Nephron (organoid): ENCODE data around the gene ADGRD1.
"Not testable (repeated sequence)": the region's sequence is repeated elsewhere in the genome, so short reads cannot be mapped to it uniquely, and the experiment has no call there.

Experiments used
- H3K27ac Mint-ChIP-seq, 3 experiments: 2 replicates each; pipeline ENCODE4 v1.8.0; 2020; ENCODE audit warnings: mixed read lengths in 3 of 3, mild to moderate bottlenecking in 2 of 3, moderate library complexity in 1 of 3
- H3K27me3 Mint-ChIP-seq: 2 replicates; pipeline ENCODE4 v1.8.0; 2021; ENCODE audit warnings: low read depth, mild to moderate bottlenecking, moderate library complexity, mixed read lengths
- H3K36me3 Mint-ChIP-seq: 2 replicates; pipeline ENCODE4 v1.8.0; 2020; ENCODE audit warnings: low read depth, mixed read lengths
- H3K4me1 Mint-ChIP-seq: 2 replicates; pipeline ENCODE4 v1.8.0; 2020; ENCODE audit warnings: mixed read lengths
- H3K4me3 Mint-ChIP-seq, 3 experiments: 2 replicates each; pipeline ENCODE4 v1.8.0; 2020; ENCODE audit warnings: mild to moderate bottlenecking in 3 of 3, mixed read lengths in 3 of 3, moderate library complexity in 2 of 3
- H3K9me3 Mint-ChIP-seq: 2 replicates; pipeline ENCODE4 v1.8.0; 2020; ENCODE audit warnings: mixed read lengths
- TF ChIP-seq, protein P1 (sequence below), 3 experiments: fragments of 200-600 bp; sonication (generic); IDR thresholded peaks; one replicate each; pipeline ENCODE4 v1.5.0; 2021; ENCODE audit warnings: antibody characterized with exemption in 3 of 3; ENCODE audit not compliant: unreplicated experiment in 3 of 3

ADGRD1 gene

DNA sequence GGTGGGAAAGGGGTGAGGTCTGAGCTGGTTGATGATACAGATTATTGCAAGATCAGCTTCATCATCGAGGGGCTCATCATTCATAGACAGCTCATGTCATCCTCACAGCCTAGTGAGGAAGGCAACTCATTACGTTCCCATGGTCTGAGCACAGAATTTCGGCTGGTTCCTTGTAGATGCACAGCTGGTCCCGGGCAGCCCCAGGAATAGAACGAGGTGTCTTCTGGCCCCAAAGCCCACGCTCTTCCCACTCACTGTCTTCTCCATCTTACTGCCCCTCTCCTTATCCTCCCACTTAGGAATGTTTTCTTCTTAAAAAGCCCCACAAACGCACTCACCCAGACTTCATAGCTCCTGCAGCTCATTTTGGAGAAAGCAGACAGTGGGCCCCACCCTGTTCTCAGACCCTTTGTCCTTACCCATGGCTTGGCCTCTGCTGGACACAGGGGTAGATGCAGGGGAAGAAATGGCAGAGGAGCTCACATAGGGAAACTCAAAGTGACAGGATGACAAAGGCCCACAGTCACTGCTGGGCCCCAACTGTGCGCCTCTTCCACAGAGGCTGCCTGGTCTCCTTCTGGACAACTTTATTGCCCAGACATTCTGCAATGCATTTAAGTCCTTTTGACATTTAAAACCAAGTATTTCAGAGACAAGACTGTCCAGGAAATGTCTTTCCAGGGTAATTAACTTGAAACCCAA, 162.2 kb downstream of the ADGRD1 start:
- Mint-ChIP-seq H3K4me1 (peaks cover 42% of the 10 kb centered on the region), H3K27ac (peak overlapping the region in 2 of 3 experiments; percentile 13 to 52), H3K36me3 (no peaks in the 10 kb centered on the region), H3K9me3 (no peaks in the 10 kb centered on the region), H3K4me3 (no peak overlapping the region), H3K27me3 (peaks cover 18% of the 10 kb centered on the region)
- TF ChIP-seq, protein P1, sequence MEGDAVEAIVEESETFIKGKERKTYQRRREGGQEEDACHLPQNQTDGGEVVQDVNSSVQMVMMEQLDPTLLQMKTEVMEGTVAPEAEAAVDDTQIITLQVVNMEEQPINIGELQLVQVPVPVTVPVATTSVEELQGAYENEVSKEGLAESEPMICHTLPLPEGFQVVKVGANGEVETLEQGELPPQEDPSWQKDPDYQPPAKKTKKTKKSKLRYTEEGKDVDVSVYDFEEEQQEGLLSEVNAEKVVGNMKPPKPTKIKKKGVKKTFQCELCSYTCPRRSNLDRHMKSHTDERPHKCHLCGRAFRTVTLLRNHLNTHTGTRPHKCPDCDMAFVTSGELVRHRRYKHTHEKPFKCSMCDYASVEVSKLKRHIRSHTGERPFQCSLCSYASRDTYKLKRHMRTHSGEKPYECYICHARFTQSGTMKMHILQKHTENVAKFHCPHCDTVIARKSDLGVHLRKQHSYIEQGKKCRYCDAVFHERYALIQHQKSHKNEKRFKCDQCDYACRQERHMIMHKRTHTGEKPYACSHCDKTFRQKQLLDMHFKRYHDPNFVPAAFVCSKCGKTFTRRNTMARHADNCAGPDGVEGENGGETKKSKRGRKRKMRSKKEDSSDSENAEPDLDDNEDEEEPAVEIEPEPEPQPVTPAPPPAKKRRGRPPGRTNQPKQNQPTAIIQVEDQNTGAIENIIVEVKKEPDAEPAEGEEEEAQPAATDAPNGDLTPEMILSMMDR (IDR thresholded peaks at IDR 0.05; ENCODE audit: unreplicated experiment in 3 of 3), result no peak

DNA sequence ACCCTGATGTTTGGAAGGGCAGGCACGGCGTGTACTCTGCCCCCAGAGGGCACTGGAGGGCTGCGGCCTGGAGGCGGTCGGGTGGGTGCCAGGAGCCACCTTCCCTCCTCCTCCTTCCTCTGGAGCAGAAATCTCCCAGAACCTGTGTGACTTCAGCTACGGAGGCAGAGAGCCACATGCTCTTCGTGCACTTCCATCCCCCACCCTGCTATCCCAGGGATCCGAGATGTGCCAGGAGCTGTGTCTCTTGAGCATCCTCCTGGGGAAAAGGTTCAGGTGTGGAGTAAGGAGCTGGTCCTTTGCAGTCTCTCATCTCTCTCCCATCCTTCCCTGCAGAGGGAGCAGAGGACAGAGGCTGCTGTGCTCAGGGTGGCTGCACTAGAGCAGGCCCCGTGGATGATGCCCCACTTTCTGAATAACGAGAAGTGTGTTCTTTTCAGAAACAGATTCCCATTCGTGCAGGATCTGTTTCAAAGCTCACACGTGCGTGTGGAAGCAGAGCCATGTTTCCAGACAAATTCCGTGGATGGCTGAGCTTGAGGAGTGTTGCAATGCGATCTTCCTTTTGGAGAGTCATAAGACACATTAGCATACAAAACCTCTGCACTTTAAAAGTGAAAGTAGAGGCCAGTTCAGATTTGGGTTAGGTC, 162.9 kb downstream of the ADGRD1 start:
- no peaks in the 10 kb centered on the region for H3K36me3 Mint-ChIP-seq

DNA sequence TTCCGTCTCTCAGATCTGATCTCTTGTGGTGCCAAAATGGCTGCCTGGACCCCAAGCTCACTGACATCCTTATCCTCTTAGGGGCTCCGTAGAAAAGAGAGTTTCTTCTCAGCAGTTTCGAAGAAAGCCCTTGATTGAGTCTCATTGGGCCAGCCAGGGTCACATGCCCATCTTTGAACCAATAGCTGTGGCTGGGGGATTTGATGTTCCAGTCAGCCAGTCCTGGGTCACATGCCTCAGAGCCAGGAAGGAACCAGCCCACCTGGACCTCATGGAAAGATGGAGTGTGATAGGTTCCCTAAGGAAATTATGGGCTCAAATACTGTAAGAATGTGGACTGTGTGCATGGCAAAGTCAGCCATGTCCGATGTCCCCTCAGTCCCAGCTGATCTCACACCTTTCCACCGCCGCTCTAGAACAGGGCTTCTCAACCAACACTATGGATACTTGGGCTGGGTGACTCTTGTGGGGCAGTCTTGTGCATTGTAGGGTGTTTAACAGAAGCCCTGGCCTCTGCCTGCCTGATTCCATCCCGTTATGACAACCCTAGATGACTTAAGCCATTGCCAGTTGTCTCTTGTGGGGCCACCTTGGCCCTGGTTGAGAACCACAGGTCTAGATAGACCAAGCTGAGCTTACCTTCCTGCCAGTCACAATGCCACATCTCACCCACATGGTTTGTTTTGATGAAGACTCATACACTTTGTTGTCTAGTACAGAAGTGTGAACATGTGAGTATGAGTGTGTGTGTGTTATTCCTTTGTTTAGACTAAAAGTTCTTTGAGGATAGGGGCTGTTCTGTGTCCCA, 163.9 kb downstream of the ADGRD1 start:
- peak overlapping the region in 2 of 3 experiments; percentile 7 to 21 for H3K27ac Mint-ChIP-seq
- no peaks in the 10 kb centered on the region for H3K36me3 Mint-ChIP-seq
- peaks cover 18% of the 10 kb centered on the region for H3K27me3 Mint-ChIP-seq
- H3K9me3 Mint-ChIP-seq, result no peaks in the 10 kb centered on the region
- H3K4me1 Mint-ChIP-seq, result peaks cover 39% of the 10 kb centered on the region
- TF ChIP-seq, protein P1 (IDR thresholded peaks at IDR 0.05; ENCODE audit: unreplicated experiment in 3 of 3), result no peak
- no peak overlapping the region for H3K4me3 Mint-ChIP-seq

More for the DNA sequence above, 162.9 kb downstream of the ADGRD1 start:
- Mint-ChIP-seq H3K4me3 (no peak overlapping the region), H3K27me3 (peaks cover 18% of the 10 kb centered on the region), H3K27ac (peak overlapping the region in 1 of 3 experiments; percentile 21), H3K4me1 (peaks cover 42% of the 10 kb centered on the region), H3K9me3 (no peaks in the 10 kb centered on the region)
- TF ChIP-seq, protein P1 (IDR thresholded peaks at IDR 0.05; ENCODE audit: unreplicated experiment in 3 of 3), result peak; percentile 41 to 43 (median 43)

DNA sequence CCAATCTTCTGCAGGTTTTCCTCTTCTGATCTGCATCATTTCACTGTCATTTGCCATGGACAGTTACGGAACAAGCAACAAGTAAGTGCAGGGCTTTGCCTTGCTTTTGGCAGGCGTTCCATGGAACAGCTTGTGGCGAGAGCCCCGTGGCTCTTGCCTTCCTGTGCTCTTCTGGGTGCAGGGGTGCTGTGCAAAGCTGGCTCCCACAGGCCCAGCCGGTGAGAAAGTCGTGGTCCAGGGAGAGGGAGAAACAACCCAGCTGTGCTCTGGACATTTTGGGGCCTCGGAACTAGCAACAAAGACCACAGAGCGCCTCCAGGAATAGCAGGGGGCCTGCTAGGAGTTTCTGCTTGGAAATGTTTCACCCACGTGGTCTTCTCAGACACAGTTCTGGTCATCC, 164.7 kb downstream of the ADGRD1 start:
- Mint-ChIP-seq H3K27ac (no peak overlapping the region), H3K4me3 (no peak overlapping the region), H3K27me3 (peaks cover 18% of the 10 kb centered on the region), H3K36me3 (no peaks in the 10 kb centered on the region), H3K9me3 (no peaks in the 10 kb centered on the region), H3K4me1 (peaks cover 36% of the 10 kb centered on the region)
- TF ChIP-seq, protein P1 (IDR thresholded peaks at IDR 0.05; ENCODE audit: unreplicated experiment in 3 of 3), result no peak

DNA sequence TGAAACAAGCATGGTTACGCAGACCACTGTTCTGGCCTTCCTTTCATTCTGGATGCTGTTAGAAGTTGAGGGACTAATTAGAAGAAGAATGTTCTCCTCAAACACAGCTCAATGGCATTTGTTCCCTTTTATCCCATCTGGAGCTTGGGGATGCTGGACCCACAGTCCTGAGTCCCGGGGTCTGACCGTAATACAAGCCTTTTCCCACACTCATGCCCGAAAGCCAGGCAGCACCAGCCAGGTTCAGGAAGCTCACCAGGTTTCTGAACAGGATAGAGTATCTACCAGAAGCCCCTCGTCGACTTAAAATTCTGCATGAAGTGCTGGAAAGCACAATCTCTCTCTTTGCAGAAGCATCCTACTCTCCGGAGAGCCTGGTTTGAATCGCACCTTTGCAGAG, 165.6 kb downstream of the ADGRD1 start:
- Mint-ChIP-seq H3K4me1 (peaks cover 27% of the 10 kb centered on the region), H3K27me3 (peaks cover 13% of the 10 kb centered on the region)
- H3K4me3 Mint-ChIP-seq, H3K36me3 Mint-ChIP-seq, H3K27ac Mint-ChIP-seq, H3K9me3 Mint-ChIP-seq: not testable (repeated sequence)

DNA sequence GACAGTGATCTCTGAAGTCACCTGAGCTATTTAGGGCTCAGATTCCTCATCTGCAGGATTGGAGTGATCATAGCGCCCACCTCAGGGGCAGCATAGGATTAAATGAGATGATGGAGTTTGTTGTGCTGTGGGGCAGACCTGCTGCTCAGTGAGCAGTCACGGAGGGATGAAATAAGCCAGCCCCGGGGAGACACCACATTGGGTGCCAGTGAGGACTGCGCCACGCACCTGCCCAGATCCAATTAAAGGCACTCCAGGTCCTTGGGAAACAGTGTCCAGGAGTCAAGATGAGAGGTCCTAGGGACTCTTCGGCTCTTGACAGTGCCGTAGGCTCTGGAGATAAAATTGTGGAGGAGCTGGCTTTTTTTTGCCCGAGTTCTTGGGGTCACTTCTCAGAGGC, 166.2 kb downstream of the ADGRD1 start:
- Mint-ChIP-seq H3K4me1 (peaks cover 21% of the 10 kb centered on the region), H3K27me3 (peaks cover 14% of the 10 kb centered on the region), H3K27ac (no peak overlapping the region), H3K4me3 (no peak overlapping the region), H3K9me3 (no peaks in the 10 kb centered on the region), H3K36me3 (no peaks in the 10 kb centered on the region)
- TF ChIP-seq, protein P1 (IDR thresholded peaks at IDR 0.05; ENCODE audit: unreplicated experiment in 3 of 3), result no peak
